ENCODE results near the gene DNAJC27.

GRCh38 chr2:24908461-24908901, 63.3 kb downstream of the DNAJC27 start:
- TF ChIP-seq POLR2A (IDR thresholded peaks at IDR 0.05; ENCODE audit: low read length) (no peak), GATA1 (IDR thresholded peaks at IDR 0.05; ENCODE audit: low read depth, low read length) (no peak)

Measured in erythroblast (primary cell).